GM23248 (cell line): Measurements from ENCODE around the gene GNA14.

Source experiments
- EZH2 ChIP-seq: fragments of 200-600 bp; sonication (generic); IDR thresholded peaks from 2 replicates; pipeline ENCODE4 v1.6.1; 2018; ENCODE audit warnings: antibody characterized with exemption, mild to moderate bottlenecking; ENCODE audit not compliant: insufficient read depth, poor library complexity, severe bottlenecking
- EZH2phosphoT487 ChIP-seq: fragments of 200-600 bp; sonication (generic); IDR thresholded peaks from 2 replicates; pipeline ENCODE4 v1.6.1; 2018; ENCODE audit warnings: antibody characterized with exemption, moderate library complexity, mild to moderate bottlenecking, low read depth; ENCODE audit not compliant: insufficient read depth

DNA sequence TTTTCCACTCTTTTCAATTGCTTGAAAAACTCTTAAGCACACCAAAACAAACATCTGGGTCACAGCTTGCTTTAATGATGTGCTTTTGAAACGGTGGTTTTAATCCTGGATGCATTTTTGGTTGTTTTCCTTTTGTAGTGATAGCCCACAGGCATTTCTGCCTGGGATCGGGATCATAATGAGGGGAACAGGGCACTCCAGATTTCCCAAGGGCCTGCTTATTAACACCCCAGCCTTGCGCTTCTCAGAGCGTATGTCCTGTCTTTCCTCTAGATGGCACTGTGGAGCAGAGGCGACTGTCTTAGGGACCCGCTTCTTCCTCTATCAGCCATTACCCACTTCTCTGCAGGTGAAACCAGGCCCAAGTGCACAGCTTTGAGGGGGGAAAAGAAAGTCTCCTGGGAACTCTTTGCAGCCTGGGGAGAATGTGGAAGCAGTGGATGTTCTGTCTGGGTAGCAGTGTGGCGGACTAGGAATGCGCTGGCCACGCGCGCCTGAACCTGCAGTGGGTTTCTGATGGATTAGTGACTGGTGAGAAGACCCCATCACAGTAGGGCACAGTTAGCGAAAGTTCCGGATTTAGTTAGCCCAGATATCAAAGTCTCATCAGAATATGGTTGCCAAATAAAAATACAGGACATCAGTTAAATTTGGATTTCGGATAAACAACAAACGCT lies 190.1 kb downstream of the GNA14 start:
- TF ChIP-seq EZH2, result no peak
- TF ChIP-seq EZH2phosphoT487, result no peak
